SHP77 (cell line): ENCODE results near the gene USP6NL.

Experiments used
- DNase-seq, 2 experiments: peaks; one replicate each; lab custom pipeline; 2025; lab: John Stamatoyannopoulos, UW

Gene USP6NL

DNA sequence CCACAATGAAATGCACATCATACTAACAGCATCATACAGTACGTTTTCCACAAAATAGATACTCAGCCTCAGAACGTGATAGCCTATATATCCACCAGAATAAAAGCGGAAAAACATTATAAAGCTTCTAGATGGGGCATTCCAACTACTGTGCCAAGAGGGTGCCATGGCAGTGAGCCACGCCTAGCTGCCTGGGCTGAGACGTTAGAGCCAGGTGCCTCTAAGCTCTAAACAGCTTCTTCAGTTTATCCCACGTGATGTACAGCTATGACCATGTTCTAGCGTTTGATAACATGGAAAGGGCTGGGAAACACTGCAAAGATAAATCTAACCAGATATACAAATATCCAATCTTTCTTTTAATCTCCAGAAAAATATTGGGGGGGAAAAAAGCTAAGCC lies 17.8 kb downstream of the USP6NL start:
- no peak for DNase-seq

DNA sequence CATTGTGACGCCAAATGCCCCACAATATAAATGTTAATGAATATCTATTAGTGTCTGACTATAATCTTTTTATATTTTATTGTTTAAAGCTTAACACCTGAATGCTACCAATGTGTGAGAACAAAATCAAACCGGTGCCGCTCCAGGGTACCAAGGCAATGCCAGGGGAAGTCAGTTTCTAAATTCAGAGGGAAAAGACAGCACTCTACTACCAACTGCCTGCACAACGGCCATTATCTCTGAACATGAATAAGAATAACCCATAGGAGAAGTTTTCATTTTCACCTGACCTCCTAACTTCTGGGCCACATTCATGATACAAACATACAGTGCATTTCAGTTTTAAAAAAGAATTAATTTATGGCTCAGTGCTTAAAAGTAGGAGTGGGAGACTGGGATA lies 21.7 kb downstream of the USP6NL start:
- no peak for DNase-seq

DNA sequence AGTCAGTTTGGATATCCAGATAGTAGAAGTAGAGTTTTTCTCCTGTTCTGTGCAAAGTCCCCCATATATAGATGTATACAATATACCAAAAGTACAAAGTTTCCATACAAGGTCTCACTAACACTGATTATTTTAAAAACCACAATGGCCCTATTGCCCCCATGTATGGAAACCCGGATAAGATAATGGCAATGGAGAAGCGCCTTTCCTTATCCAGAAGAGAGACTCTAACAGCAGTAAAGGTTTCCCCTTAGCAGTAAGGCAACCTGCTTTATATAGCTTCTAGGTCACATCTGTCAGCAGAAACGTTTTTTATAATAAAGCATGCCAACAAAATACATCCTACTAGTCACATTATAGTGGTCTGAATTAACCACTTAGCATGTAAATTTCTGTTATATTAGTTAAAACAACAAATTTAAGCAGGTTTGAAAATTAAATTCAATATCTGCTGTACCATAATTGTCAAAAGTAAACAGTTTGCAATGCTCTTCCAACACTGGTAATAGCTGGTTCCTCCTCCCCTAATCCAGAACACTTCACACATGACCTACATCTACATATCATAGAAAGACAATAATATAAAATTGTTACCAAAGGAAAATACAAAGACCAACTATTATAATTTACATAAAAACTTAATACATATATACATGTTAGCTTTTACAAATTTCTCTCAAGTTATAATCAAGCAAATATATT lies 22.4 kb downstream of the USP6NL start:
- no peak for DNase-seq

DNA sequence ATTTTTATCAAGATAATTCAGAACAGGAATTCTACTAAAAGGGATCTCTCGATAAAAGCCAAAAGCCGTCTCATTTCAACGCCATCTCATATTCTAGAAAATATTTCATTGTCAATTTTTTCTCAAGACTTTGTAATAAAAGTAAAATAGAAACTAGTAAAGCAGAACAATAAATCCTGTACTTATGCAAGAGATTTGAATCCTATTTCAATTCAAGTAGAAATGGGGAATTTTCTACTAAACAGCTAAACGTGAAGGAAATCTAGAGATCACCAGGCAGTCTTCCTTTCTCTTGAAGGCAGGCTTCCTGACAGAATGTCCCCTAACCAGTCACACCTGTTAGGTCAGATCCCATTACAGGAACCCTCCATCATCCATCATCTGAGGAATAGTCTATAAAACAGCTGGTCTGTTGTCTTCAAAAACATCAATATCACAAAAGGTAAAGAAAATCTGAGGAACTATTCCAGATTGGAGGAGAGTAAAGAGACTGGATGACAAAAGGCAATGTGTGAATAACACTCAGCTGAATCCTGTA lies 23.7 kb downstream of the USP6NL start:
- no peak for DNase-seq

DNA sequence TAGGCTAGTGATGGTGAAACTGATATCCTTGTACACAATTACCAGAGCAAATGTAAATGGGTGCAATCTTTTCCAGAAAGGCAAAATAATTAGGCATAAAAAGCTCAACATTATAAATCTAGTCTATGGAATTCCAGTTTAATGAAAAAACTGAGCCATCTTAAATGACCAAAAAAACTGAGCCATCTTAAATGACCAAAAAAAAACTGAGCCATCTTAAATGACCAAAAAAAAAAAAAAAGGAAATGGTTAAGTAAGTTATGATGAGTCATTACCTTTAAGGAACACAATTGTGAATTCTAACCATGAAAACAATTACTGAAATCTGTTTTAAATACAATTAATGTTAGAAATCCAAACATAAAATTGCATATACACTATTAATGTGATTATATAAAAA lies 25.3 kb downstream of the USP6NL start:
- DNase-seq, result no peak

DNA sequence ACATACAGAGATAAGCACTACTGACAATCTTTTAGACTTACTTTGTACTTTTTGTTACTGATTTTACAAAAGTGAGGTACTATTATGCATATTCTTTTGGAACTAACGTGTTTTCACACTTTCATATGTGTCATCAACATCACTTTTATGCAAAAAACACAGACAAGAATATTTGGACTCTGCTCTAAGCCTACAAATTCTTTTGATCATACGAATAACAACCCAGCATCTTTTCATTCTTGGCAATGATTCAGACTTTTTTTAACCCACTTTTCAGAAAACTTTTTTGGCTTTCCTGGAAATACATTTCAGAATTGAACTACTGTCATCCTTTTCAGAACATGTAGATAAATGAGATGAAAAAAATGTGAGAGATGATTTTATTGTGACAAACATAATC lies 30.2 kb downstream of the USP6NL start:
- no peak for DNase-seq

DNA sequence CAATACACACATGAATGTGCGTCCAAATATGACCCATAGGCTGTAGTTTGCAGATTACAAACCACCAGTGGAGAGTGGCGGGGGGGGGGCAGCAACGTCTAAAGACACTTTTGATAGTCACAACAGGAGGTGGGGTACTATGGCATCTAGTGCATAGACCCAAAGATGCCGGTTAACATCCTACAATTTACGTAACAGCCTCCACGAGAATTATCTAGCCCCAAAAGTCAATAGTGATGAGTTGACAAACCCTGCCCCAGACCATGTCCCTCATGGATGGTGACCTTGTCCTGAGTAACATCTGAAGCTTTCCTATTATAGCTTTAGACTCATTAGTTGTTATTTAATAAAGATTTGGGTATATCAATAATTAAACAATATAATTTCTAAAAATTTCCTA lies 31.6 kb downstream of the USP6NL start:
- no peak for DNase-seq

DNA sequence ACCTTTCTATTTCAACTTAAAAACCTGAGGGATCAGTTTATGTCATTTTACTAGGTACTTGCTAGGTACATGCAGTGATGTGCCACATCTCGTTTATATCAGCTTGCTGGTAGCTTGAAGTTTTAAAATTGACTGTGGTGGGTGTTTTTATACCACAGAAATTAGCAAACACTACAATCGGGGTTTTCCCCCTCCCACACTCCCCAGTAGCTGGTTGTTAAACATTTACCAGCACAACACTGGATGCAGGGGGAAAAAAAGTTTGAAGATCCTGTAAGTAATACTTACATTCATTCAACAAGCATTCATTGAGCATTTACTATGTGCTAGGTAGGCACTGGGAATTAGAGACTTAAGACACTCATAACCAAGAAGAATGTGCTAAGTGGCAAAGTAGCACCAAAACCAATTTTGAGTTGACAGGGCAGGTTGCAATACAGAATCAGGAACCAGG lies 32.6 kb downstream of the USP6NL start:
- DNase-seq, result no peak

DNA sequence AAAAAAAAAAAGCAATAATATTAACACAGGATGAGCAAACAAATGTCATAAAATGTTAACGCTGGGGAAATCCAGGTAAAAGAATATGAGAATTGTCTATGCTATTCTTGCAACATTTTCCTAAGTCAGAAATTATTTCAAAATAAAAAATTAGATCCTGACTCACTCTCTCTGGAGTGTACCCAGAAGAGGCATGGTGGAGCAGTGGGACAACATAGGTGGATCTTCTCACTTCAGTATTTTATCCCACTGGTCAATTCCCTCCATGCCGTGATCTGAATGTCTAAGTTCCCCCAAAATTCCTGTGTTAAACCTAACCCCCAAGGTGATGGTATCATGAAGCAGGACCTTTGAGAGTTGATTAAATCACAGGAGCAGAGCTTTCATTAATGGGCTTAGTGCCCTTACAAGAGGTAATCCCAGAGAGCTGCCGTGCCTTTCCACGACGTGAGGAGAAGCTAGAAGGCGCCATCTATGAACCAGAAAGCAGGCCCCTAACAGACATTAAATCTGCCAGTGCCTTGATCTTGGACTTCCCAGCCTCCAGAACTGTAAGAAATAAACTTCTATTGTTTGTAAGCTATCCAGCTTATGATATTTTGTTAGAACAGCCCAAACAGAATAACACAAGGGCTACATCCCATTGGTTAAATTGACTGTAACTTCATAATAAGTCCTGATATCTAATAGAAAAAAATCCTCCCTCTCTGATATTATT lies 35.2 kb downstream of the USP6NL start:
- DNase-seq, result no peak

DNA sequence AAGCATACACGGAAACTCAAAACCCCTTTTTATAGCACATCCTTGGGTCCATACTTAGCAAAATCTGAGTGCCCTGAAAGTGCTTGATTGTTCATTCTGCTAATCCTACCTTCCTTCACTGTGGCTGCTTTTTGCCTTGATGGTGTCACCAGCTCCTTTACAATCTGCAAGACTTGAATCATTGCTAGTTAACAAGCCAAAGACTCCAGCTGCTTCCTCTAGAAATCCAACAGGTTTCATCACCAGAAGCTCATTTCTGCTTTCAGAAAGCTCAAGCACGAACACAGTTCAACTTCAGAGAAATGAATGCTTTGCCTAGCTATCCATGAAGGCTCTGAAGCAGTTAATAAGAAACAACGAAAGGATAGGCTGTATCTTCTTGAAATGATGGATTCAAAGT lies 38.0 kb downstream of the USP6NL start:
- DNase-seq, result no peak

DNA sequence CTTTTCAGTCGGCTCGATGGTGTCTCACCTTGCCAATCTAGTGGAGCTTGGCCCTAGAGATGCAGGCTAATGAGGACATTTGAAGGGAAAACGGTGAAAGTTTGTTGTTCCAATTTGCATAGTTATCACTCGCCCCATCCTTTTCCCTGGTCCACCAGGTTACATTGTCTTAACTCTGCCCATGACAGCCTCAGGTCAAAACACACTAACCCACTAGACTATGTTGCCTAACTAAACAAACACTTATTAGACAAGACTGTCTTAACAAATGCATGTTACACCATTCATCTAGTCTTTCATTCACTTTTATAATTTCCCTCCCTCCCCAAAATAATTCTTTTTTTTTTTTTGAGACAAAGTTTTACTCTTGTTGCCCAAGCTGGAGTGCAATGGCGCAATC lies 40.7 kb downstream of the USP6NL start:
- DNase-seq, result no peak

DNA sequence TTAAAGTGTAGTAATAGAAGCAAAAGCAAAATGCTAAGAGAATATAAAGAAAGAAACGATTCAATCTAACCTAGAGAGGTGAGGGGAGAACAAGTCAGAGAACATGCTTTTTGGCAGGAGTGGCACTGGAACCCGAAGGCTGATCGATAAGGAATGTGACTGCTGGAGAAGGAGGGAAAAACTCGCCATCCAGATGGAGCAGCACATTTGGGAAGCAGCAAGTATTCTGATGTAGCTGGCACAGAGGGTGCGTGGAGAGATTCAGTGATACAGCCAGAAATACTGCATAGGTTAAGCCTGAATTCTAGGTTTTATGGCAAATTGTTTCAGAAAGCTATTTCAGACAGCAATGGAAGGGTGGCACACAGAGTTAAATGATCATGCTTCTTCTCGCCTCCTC lies 42.0 kb downstream of the USP6NL start:
- no peak for DNase-seq

DNA sequence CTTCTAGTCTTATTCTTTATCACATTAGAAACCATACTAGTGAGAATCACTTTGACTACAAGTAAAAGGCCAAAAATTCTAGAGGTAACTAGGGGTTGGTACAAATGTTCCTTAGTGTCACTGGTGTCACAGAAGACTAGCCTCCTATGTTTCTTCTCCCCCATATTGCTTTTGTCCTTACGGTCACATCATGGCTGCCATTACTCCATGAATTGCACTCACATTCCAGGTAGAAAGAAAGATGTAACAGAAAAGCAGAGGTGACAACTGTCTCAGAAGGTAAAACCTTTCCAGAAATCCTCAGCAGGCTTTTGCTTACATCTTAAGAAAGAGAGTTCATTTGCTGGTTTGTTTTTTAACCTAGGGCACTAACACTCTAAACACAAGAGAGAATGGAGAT lies 42.9 kb downstream of the USP6NL start:
- no peak for DNase-seq

DNA sequence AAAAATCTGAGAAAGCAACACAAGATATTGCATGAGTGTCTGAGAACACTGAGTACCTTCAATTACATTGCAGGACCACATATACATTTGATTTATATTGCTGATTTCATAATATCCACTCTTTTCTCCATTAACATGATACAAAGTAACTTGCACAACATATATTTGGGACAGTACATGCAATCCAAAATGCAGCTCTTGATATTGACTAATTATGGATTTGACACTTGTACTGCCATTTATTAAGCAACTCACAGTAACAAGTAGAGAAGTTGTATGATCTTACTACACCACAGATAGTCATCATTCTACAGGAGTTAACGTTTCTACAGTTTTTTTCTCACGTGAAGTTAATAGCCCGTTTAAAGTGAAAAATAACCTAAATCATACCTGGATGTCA lies 46.7 kb downstream of the USP6NL start:
- DNase-seq, result no peak

DNA sequence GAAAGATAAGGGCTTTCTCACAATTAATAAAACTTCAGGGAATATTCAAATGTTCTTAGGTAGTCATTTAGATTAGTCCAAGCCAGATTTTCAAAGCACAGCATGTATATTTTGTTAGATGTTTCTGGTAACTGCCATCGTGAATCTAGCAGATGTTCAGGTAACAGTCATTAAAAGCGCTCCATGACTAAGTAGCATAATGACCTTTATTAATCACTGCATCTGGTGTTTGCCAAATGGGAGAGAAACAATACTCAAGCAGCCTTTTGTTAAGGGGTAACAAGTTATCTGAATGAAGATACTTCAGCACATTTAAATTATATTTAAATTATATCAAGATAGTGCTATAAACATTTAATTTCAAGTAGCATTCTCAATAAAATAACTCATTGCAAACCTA lies 47.5 kb downstream of the USP6NL start:
- DNase-seq, result no peak

DNA sequence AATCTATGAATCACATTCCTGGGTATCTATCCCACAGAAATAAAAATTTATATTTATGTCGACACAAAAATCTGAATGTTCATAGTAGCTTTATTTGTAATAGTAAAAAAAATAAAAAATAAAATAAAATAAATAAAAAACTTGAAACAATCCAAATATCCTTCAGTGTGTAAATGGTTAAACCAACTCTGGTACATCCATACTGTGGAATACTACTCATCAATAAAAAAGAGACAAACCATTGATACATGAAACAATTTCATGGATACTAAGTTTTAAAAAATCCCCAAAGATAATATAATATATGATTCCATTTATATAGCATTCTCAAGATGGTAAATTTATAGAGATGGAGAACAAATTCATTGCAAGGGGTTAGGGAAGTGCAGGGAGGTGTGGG lies 48.6 kb downstream of the USP6NL start:
- DNase-seq, result no peak

DNA sequence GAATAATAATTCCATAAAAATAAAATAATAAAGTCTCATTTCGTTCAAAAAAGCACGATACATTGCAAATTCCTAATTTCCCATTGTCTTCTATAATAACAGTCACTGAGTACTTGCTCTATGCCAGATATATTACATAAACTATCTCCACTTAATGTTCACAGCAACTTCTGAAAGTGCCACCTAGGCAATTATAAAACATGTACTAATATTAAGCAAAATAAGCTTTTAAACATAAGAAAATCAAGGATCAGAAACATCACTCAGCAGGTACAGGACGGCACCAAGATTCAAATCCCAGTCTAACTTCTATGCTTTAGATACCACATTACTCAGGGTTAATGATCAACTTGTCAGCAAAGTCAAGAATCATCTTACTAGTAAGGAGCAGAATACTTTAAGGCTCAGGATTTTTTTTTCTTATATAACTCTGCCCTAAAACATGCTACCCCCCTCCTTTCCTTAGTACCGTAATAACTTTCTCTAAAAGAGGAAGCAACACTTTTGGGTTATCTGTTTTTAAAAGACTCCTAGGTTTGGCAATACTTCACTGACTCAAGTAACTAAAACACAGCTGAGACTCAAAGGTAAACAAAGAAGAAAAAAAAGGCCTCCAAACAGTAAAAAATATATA lies 51.3 kb downstream of the USP6NL start:
- no peak for DNase-seq

DNA sequence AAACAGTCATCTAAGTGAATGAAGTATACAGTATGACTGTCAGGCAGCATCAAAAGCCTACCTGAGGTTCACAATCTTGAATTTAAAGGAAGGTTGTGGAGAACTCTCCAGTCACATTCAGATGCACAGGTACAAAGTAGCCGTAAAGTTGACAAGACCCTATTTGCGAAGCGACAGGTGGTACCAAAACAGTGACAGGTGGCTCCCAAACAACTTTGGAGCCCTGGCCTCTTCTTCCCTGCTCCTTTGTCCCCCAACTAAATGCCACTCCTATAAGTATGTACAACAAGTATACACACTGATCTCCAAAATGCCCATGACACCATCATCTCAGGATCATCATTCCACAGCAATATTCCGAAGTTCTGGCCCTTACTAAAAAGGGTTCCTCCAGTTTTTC lies 53.5 kb downstream of the USP6NL start:
- DNase-seq, result no peak

DNA sequence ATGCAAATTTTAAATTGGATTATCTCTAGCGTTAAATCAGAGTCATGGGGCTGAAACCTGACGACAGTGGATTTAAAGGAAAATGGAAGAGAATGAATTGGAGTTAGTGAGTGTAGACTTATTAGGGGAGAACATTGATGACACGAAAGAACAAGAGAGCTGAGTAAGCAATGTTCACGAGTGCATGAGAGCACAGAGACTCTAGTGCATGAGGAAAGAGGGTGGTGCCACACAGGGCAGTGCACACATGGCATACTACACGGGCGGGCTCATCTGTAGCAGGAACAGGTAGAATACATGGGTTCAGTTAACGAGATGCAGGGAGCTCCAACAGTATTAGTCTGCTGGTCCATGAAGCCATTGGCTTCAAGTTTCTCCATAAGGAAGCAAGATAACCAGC lies 53.9 kb downstream of the USP6NL start:
- DNase-seq, result no peak

DNA sequence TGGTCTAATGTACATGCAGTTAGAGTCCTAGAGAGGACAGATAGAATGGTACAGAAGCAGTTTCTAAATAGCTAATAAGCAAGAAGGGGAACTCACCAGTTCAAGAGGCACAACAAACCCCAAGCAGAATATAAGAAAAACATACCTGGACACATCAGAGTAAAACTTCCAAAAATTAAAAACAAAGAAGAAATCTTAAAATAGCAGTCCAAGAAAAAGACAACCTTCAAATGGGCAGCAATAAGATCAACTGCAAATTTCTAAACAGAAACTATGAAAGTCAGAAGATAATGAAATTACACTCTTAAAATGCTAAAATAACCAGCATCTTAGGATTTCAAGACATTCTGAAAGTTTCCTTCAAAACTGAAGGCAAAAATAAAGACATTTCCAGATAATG lies 55.9 kb downstream of the USP6NL start:
- no peak for DNase-seq

DNA sequence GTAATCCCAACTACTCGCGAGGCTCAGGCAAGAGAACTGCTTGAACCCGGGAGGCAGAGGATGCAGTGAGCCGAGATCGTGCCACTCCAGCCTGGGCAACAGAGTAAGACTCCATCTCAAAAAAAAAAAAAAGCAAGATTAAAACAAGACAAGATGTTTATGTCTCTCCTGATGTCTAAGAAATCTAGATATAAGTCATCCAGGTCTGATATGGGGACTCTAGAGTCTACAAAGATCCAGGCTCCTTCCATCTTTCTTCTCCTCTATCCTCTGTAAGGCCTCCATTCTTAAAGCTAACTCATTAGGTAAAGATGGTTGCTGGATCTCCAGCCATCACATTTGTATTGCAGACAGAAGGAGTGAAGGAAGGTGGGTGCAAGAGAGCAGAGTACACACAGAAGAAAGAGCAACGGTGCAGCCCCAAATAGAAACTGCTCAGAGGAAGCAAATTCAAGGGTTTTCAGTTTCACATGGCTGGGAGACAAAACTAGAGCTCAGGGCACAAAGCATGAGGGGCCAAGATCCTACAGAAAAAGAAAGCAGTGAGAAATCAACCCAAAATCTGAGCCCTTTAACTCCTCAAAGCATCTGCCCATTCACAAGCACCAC lies 57.6 kb downstream of the USP6NL start:
- DNase-seq, result no peak

DNA sequence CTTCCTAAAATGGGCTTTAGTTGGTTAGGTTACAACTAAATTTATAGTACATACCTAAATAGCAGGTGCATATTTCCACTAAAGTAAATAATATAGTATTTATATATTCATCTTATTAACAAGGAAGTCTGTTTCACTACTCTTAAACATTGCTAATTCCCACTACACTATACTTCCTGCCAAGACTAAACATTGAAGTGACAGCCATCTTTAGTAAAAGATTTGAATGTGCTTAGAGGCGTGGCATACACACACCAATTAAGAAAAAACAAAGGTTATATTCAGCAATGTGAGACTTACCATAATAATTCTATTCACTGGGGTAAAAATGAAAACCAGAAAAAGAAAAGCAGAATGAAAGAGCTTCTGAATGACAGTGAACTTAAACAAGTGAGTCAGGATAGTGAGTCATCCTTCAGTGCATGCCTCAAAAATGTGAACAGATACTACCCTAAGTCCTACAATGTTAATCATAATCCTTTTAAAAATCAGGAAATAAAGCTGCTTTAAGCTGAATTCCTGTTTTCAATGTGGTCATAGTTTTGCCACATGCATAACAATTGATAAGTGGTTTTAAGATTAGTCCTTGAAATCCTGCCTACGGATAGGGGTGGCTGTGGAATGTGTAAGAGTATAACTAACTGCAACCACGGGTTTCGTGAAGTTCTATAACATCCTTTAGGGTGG lies 59.4 kb downstream of the USP6NL start:
- DNase-seq, result no peak
